H1 (cell line): ENCODE measurements around the gene AMPD3. TPM values are rescaled to one million over a fixed set of nuclear protein-coding genes. Genes with fewer than 3 reads are reported as not detected.

ENCODE experiments used
- ASH2L ChIP-seq: fragments of 200-600, 300-600 bp; sonication (generic); IDR thresholded peaks from one replicate; pipeline ENCODE4 v1.7.1; 2017; ENCODE audit warnings: low read length
- EP300 ChIP-seq, 2 experiments: IDR thresholded peaks; 1 replicate in 1 of 2; 2 replicates in 1 of 2; pipeline ENCODE4 v1.6.1; 2011 to 2012; ENCODE audit warnings: low read depth in 2 of 2, low read length in 2 of 2, mild to moderate bottlenecking in 2 of 2, borderline replicate concordance in 1 of 2, inconsistent platforms in 1 of 2, moderate library complexity in 1 of 2
- RNF2 ChIP-seq: fragments of 200-900, 300-1000 bp; sonication (generic); IDR thresholded peaks from 2 replicates; pipeline ENCODE4 v1.7.1; 2016; ENCODE audit warnings: borderline replicate concordance, low read depth, mild to moderate bottlenecking, antibody characterized with exemption, low read length; ENCODE audit not compliant: poor library complexity, severe bottlenecking; ENCODE audit errors: missing control alignments
- polyA plus RNA-seq, 7 experiments: library from polyadenylated mRNA; depleted of rRNA in 3 of 7; stranded (reverse) in 5 of 7; unstranded in 2 of 7; fragments of >200 nt in 5 of 7; fragments of 200-250 nt in 2 of 7; gene quantifications; 1 replicate in 5 of 7; 2 replicates in 1 of 7; 4 replicates in 1 of 7; pipeline versions ENCODE4 v1.2.1 to v1.2.3, GENCODE V29; 2011 to 2013; ENCODE audit warnings: missing spikeins in 2 of 7, mixed read lengths in 2 of 7
- total RNA-seq: library from RNA; stranded (reverse); fragmentation: NEBNext Ultra II Directional; extraction: Animal tissue kit (Norgen Biotek cat#: 25700); gene quantifications from 2 replicates; pipeline ENCODE4 v1.2.1, GENCODE V29; 2021

The AMPD3 gene
- total and polyA plus RNA-seq, 2 of the 8 experiments (the other 6 are each of a cell fraction or from before 2014, with no cell fraction given) = 4.0 to 6.3 TPM

- TF ChIP-seq ASH2L = no peak
- TF ChIP-seq RNF2 = no peak
- no peak for TF ChIP-seq EP300 (IDR thresholded peaks at IDR 0.05; ENCODE audit: borderline replicate concordance in 1 of 2, low read depth in 2 of 2, low read length in 2 of 2)
Observed at GRCh38 chr11:10490032-10490397, 35.0 kb downstream of the AMPD3 start (continued).
